Esophagus muscularis mucosa (tissue), 4 donors: Measurements from ENCODE around the gene ONECUT3. TPM values are rescaled to one million over a fixed set of nuclear protein-coding genes. Genes with fewer than 3 reads are reported as not detected.

Source experiments
- DNase-seq: peaks from one replicate; pipeline ENCODE4 v3.0.0-alpha.2; 2017; ENCODE audit errors: extremely low spot score
- H3K27ac ChIP-seq, 4 donors: fragments of 200-600 bp; sonication (generic); replicated peaks in 1 of 4; 1 replicate in 3 of 4; 2 replicates in 1 of 4; pipeline ENCODE4 v1.5.1; 2016 to 2019; ENCODE audit warnings: mild to moderate bottlenecking in 1 of 4
- H3K27me3 ChIP-seq, 4 donors: fragments of 200-600 bp; sonication (generic); one replicate each; pipeline versions ENCODE4 v1.5.1 to v1.6.0; 2016 to 2019
- H3K36me3 ChIP-seq, 4 donors: fragments of 200-600 bp; sonication (generic); one replicate each; pipeline ENCODE4 v1.5.1; 2016 to 2019
- H3K4me1 ChIP-seq, 4 donors: fragments of 200-600 bp; sonication (generic); one replicate each; pipeline ENCODE4 v1.5.1; 2016 to 2019
- H3K4me3 ChIP-seq, 4 donors: fragments of 200-600 bp; sonication (generic); 1 replicate in 2 of 4; 2 replicates in 2 of 4; pipeline ENCODE4 v1.5.1; 2016 to 2019; ENCODE audit warnings: mild to moderate bottlenecking in 4 of 4, moderate library complexity in 1 of 4
- H3K9me3 ChIP-seq, 4 donors: fragments of 200-600 bp; sonication (generic); 1 replicate in 3 of 4; 2 replicates in 1 of 4; pipeline ENCODE4 v1.5.1; 2016 to 2019
- CTCF ChIP-seq, 3 experiments: fragments of 200-600 bp in 2 of 3; fragments of 450-650 bp in 1 of 3; sonication (generic) in 2 of 3; IDR thresholded peaks; one replicate each; pipeline ENCODE4 v1.5.1; 2017 to 2019; ENCODE audit warnings: antibody characterized with exemption in 3 of 3, mild to moderate bottlenecking in 2 of 3, moderate library complexity in 1 of 3
- EP300 ChIP-seq: sonication (generic); formaldehyde crosslinking; IDR thresholded peaks from one replicate; pipeline ENCODE4 v1.6.1; 2017; ENCODE audit warnings: antibody characterized with exemption
- POLR2A ChIP-seq: fragments of 450-650 bp; IDR thresholded peaks from one replicate; pipeline ENCODE4 v1.6.1; 2017; ENCODE audit warnings: antibody characterized with exemption, moderate library complexity, mild to moderate bottlenecking, low read depth
- POLR2AphosphoS5 ChIP-seq, 2 donors: sonication (generic); formaldehyde crosslinking; IDR thresholded peaks; one replicate each; pipeline ENCODE4 v1.6.1; 2017; ENCODE audit warnings: antibody characterized with exemption in 2 of 2
- WGBS: methylation state at CpG from one replicate; pipeline ENCODE4 v1.1.5; 2018; 5-methylcytosine and 5-hydroxymethylcytosine counted together
- intact Hi-C: fragments of 100-400 bp; cut with DNase I; formaldehyde crosslinking; loops from one replicate; pipeline ENCODE4 v1.15.1; 2023
- total RNA-seq, 4 donors: library from RNA; depleted of rRNA; stranded (reverse); fragments of >200 nt; gene quantifications; one replicate each; pipeline versions ENCODE4 v1.1.0 to v1.2.1, GENCODE V29; 2016

ONECUT3 gene
- total RNA-seq, 4 donors from 2014 or later: not detected

DNA sequence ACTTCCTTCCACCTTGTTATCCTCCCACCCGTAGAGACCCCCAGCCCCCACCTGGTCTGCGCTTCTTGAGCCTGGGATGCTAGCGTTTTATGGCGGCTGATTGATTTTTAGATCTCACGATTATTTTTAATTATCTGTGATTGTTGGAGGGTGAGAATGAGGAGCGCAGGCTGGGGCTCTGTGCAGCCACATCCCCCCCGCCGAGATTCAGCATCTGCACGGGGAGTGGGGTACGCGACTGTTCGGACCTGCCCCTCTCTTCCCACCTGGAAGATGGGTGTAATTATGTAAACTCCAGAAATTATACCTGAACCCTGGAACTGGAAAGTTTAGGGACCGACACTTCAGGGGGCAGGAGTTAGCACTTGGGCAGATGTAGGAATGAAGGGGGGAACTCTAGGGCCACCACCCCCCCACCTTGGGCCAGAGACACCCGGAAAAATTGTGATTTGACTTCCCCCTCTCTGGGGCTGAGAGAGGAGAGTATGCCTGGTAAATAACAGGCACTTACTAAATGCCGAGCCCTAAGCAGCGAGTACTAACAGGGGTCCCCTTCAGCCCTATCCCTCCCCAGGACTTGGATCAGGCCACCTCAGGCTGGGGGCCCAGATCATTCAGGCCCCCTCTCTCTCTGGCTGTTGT, 1.8 kb upstream of the ONECUT3 start:
- Histone ChIP-seq H3K27me3 (peaks cover 17 to 92% (median 79%) of the 10 kb centered on the region in 4 donors), H3K4me3 (no peak overlapping the region), H3K36me3 (no peaks in the 10 kb centered on the region), H3K4me1 (peaks cover 21 to 65% (median 41%) of the 10 kb centered on the region in 4 donors), H3K27ac (no peak overlapping the region), H3K9me3 (no peaks in the 10 kb centered on the region)
- no peak for TF ChIP-seq POLR2A
- TF ChIP-seq EP300: no peak
- TF ChIP-seq POLR2AphosphoS5 (IDR thresholded peaks at IDR 0.05): no peak
- no peak for TF ChIP-seq CTCF (IDR thresholded peaks at IDR 0.05)
- WGBS: 5% methylated on average over 16 of the region's 16 CpGs
- no peak for DNase-seq
- intact Hi-C loops: no loop called here

GRCh38 chr19:1752009-1752756, 1.1 kb upstream of the ONECUT3 start:
- no peak for DNase-seq
- no peaks in the 10 kb centered on the region for H3K9me3 ChIP-seq
- no peak overlapping the region for H3K4me3 ChIP-seq
- peaks cover 17 to 92% (median 78%) of the 10 kb centered on the region in 4 donors for H3K27me3 ChIP-seq
- H3K4me1 ChIP-seq: peaks cover 21 to 69% (median 43%) of the 10 kb centered on the region in 4 donors
- no peaks in the 10 kb centered on the region for H3K36me3 ChIP-seq
- TF ChIP-seq CTCF (IDR thresholded peaks at IDR 0.05): no peak
- no peak for TF ChIP-seq EP300
- TF ChIP-seq POLR2A: no peak
- TF ChIP-seq POLR2AphosphoS5 (IDR thresholded peaks at IDR 0.05): no peak
- H3K27ac ChIP-seq: no peak overlapping the region
- 3% methylated on average over 7 of the region's 16 CpGs for WGBS
- intact Hi-C loops: no loop called here

GRCh38 chr19:1754018-1754635, 821 bp downstream of the ONECUT3 start:
- intact Hi-C loops: no loop called here

More at GRCh38 chr19:1754018-1754635, 821 bp downstream of the ONECUT3 start:
- Histone ChIP-seq H3K27me3 (peaks cover 9 to 92% (median 78%) of the 10 kb centered on the region in 4 donors), H3K36me3 (no peaks in the 10 kb centered on the region), H3K4me3 (no peak overlapping the region), H3K27ac (no peak overlapping the region), H3K4me1 (peaks cover 10 to 67% (median 39%) of the 10 kb centered on the region in 4 donors), H3K9me3 (no peaks in the 10 kb centered on the region)
- no peak for TF ChIP-seq POLR2AphosphoS5 (IDR thresholded peaks at IDR 0.05)
- TF ChIP-seq CTCF (IDR thresholded peaks at IDR 0.05): no peak
- no peak for TF ChIP-seq EP300
- no CpG with 5 or more reads among the region's 105 CpGs for WGBS
- no peak for DNase-seq
